Panc1 (cell line): ENCODE measurements around the gene ECHS1. TPM values are rescaled to one million over a fixed set of nuclear protein-coding genes. Genes with fewer than 3 reads are reported as not detected.

Experiments used
- ATAC-seq: fragments of 200-7000 bp; cut with Tn5 transposase; 2 replicates; pipeline ENCODE4 v1.9.1; 2020; ENCODE audit warnings: mild to moderate bottlenecking, moderate library complexity
- BruUV-seq: library from RNA; stranded (reverse); fragments of 400-500 nt; replicated peaks from 2 replicates; lab custom pipeline; 2021; lab: Mats Ljungman, UMichigan
- CTCF ChIA-PET: fragments of 300-600 bp; sonication (Branson Sonifier 250); formaldehyde crosslinking; loops from one replicate; lab custom pipeline; 2022; ENCODE audit warnings: antibody characterized with exemption; lab: Charles Lee
- POLR2A ChIA-PET: fragments of 300-600 bp; sonication (Branson Sonifier 250); formaldehyde crosslinking; loops from one replicate; lab custom pipeline; 2022; ENCODE audit warnings: antibody characterized with exemption; lab: Charles Lee
- DNase-seq: peaks from one replicate; pipeline ENCODE4 v3.0.0-alpha.2; 2010; ENCODE audit warnings: low read depth, low spot score
- H3K27ac ChIP-seq: 2 replicates; pipeline ENCODE4 v1.5.1; 2011; ENCODE audit warnings: mild to moderate bottlenecking, low read length, inconsistent platforms
- H3K27me3 ChIP-seq: fragments of 200-500 bp; sonication (Bioruptor generic); 2 replicates; pipeline ENCODE4 v1.6.0; 2014; ENCODE audit warnings: low read length, inconsistent platforms; ENCODE audit not compliant: control insufficient read depth, insufficient read depth
- H3K36me3 ChIP-seq: fragments of 200-500 bp; sonication (Bioruptor generic); 2 replicates; pipeline ENCODE4 v1.5.1; 2014; ENCODE audit warnings: inconsistent platforms, mild to moderate bottlenecking, low read length, moderate library complexity; ENCODE audit not compliant: control insufficient read depth, insufficient read depth
- H3K4me1 ChIP-seq: 2 replicates; pipeline ENCODE4 v1.5.1; 2011; ENCODE audit warnings: inconsistent platforms, mild to moderate bottlenecking, low read length, moderate library complexity; ENCODE audit not compliant: control insufficient read depth, insufficient read depth
- H3K4me3 ChIP-seq, 2 experiments: 2 replicates each; pipeline ENCODE4 v1.5.1; 2011 to 2012; ENCODE audit warnings: low read depth in 2 of 2, low read length in 2 of 2, mild to moderate bottlenecking in 2 of 2, inconsistent platforms in 1 of 2, moderate library complexity in 1 of 2
- H3K9me3 ChIP-seq: fragments of 200-500 bp; sonication (Bioruptor generic); 2 replicates; pipeline ENCODE4 v1.5.1; 2014; ENCODE audit warnings: low read depth, mild to moderate bottlenecking, inconsistent platforms, low read length, moderate library complexity; ENCODE audit not compliant: control insufficient read depth, insufficient read depth
- POLR2AphosphoS5 ChIP-seq: IDR thresholded peaks from 2 replicates; pipeline ENCODE4 v1.6.1; 2012; ENCODE audit warnings: mild to moderate bottlenecking, low read depth, low read length, moderate library complexity
- SIN3A ChIP-seq: IDR thresholded peaks from 2 replicates; pipeline ENCODE4 v1.6.1; 2012; ENCODE audit warnings: low read depth, mild to moderate bottlenecking, low read length, moderate library complexity, borderline replicate concordance; ENCODE audit not compliant: insufficient read depth
- TCF7L2 ChIP-seq: IDR thresholded peaks from 2 replicates; pipeline ENCODE4 v1.6.1; 2011; ENCODE audit warnings: mild to moderate bottlenecking, low read depth, low read length, inconsistent platforms
- in situ Hi-C: cut with HindIII; loops from 2 replicates; pipeline ENCODE4 v1.10.0; 2016; ENCODE audit warnings: low sequenced_read_pairs, low pct_unique_long_range_greater_than_20kb
- intact Hi-C: fragments of 100-400 bp; cut with micrococcal nuclease; formaldehyde crosslinking; loops from one replicate; pipeline ENCODE4 v1.10.0; 2022; ENCODE audit not compliant: unreplicated experiment
- total RNA-seq: library from RNA; stranded (reverse); gene quantifications from one replicate; pipeline ENCODE4 v1.2.1, GENCODE V29; 2021; ENCODE audit not compliant: unreplicated experiment
- TF ChIP-seq, protein P1 (sequence below), 2 experiments: IDR thresholded peaks; 2 replicates each; pipeline ENCODE4 v1.6.1; 2011 to 2012; ENCODE audit warnings: low read depth in 2 of 2, control low read depth in 1 of 2, low read length in 1 of 2, mild to moderate bottlenecking in 1 of 2, moderate library complexity in 1 of 2; ENCODE audit not compliant: insufficient read depth in 1 of 2
- TF ChIP-seq, protein P2 (sequence below): fragments of 450-650 bp; IDR thresholded peaks from 2 replicates; pipeline ENCODE4 v1.5.1; 2017; ENCODE audit warnings: mild to moderate bottlenecking

The ECHS1 gene
- total RNA-seq, 1 experiment from 2014 or later, result 165 TPM

DNA sequence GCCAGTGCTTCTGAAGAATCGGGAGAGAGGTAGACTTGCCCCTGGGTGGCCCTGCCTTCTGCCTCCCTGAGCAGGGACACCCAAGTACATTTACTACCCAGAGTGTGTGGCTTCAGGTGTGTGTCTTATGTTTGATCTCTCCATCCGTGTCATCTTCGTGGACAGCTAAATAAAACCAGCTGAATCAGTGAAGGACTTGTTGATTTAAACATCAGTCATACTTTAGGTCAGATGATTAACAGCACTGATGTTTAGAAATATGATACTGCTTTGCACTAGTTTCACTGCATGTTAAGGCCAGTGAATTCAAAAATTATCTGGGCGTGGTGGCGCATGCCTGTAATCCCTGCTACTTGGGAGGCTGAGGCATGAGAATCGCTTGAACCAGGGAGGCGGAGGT is 24.8 kb upstream of the ECHS1 start:
- intact Hi-C loops, result no loop called here
- no peaks in the 10 kb centered on the region for H3K27me3 ChIP-seq
- BruUV-seq, result no TSS peak
- ATAC-seq (no peak), DNase-seq (no peak)
- TF ChIP-seq, protein P1, sequence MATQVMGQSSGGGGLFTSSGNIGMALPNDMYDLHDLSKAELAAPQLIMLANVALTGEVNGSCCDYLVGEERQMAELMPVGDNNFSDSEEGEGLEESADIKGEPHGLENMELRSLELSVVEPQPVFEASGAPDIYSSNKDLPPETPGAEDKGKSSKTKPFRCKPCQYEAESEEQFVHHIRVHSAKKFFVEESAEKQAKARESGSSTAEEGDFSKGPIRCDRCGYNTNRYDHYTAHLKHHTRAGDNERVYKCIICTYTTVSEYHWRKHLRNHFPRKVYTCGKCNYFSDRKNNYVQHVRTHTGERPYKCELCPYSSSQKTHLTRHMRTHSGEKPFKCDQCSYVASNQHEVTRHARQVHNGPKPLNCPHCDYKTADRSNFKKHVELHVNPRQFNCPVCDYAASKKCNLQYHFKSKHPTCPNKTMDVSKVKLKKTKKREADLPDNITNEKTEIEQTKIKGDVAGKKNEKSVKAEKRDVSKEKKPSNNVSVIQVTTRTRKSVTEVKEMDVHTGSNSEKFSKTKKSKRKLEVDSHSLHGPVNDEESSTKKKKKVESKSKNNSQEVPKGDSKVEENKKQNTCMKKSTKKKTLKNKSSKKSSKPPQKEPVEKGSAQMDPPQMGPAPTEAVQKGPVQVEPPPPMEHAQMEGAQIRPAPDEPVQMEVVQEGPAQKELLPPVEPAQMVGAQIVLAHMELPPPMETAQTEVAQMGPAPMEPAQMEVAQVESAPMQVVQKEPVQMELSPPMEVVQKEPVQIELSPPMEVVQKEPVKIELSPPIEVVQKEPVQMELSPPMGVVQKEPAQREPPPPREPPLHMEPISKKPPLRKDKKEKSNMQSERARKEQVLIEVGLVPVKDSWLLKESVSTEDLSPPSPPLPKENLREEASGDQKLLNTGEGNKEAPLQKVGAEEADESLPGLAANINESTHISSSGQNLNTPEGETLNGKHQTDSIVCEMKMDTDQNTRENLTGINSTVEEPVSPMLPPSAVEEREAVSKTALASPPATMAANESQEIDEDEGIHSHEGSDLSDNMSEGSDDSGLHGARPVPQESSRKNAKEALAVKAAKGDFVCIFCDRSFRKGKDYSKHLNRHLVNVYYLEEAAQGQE (IDR thresholded peaks at IDR 0.05; ENCODE audit: insufficient read depth in 1 of 2, low read depth in 2 of 2, low read length in 1 of 2), result no peak
- TF ChIP-seq SIN3A, result no peak
- TF ChIP-seq TCF7L2, result no peak
- no peak for TF ChIP-seq POLR2AphosphoS5
- TF ChIP-seq, protein P2, sequence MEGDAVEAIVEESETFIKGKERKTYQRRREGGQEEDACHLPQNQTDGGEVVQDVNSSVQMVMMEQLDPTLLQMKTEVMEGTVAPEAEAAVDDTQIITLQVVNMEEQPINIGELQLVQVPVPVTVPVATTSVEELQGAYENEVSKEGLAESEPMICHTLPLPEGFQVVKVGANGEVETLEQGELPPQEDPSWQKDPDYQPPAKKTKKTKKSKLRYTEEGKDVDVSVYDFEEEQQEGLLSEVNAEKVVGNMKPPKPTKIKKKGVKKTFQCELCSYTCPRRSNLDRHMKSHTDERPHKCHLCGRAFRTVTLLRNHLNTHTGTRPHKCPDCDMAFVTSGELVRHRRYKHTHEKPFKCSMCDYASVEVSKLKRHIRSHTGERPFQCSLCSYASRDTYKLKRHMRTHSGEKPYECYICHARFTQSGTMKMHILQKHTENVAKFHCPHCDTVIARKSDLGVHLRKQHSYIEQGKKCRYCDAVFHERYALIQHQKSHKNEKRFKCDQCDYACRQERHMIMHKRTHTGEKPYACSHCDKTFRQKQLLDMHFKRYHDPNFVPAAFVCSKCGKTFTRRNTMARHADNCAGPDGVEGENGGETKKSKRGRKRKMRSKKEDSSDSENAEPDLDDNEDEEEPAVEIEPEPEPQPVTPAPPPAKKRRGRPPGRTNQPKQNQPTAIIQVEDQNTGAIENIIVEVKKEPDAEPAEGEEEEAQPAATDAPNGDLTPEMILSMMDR, result no peak
- in situ Hi-C loops, result no loop called here
- no peak overlapping the region for H3K27ac ChIP-seq
- POLR2A ChIA-PET, result no interaction called here
- H3K4me1 ChIP-seq, result peaks cover 13% of the 10 kb centered on the region
- H3K36me3 ChIP-seq, result peaks cover 7% of the 10 kb centered on the region
- no peaks in the 10 kb centered on the region for H3K9me3 ChIP-seq
- CTCF ChIA-PET, result no interaction called here
- no peak overlapping the region for H3K4me3 ChIP-seq

DNA sequence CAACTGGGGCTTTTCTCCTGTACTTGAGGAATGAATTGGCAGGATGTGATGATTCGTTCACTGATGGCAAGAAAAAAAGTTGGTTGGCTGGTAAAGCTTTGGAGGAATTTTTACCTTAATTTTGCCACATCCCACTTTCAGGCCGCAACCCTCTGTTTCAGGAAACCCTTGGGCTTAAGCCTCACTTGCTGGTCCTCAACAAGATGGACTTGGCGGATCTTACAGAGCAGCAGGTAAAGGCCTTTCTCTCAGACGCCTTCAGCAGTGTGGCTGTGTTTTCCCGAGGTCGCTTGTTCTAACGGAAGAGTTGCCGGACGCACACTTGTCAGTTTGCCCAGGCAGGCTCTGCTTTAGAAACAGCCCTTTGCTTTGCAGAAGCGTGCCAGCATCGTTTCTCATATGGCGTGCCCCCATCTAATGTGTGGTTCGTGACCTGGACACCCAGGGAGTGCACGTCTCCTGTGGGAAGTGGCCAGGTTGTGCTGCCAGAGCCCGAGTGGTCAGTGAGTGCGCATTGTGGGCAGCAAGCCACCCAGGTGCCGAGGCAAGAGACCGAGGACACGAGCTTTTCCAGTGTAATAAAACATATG is 23.0 kb upstream of the ECHS1 start:
- ChIA-PET POLR2A (no interaction called here), CTCF (no interaction called here)
- no peak for ATAC-seq
- TF ChIP-seq SIN3A (no peak), POLR2AphosphoS5 (no peak), TCF7L2 (no peak)
- TF ChIP-seq, protein P1 (IDR thresholded peaks at IDR 0.05; ENCODE audit: insufficient read depth in 1 of 2, low read depth in 2 of 2, low read length in 1 of 2), result no peak
- TF ChIP-seq, protein P2, result no peak
- peaks cover 7% of the 10 kb centered on the region for H3K36me3 ChIP-seq
- no peaks in the 10 kb centered on the region for H3K27me3 ChIP-seq
- H3K27ac ChIP-seq, result no peak overlapping the region
- no peak overlapping the region for H3K4me3 ChIP-seq
- no TSS peak for BruUV-seq
- no peak for DNase-seq
- in situ Hi-C loops, result no loop called here
- intact Hi-C loops, result no loop called here
- H3K4me1 ChIP-seq, result peaks cover 13% of the 10 kb centered on the region
- H3K9me3 ChIP-seq, result no peaks in the 10 kb centered on the region
